Smooth muscle cell (in vitro differentiated cells): Measurements from ENCODE around the gene CENPK. TPM values are rescaled to one million over a fixed set of nuclear protein-coding genes. Genes with fewer than 3 reads are reported as not detected.

Experiments
- DNase-seq: peaks from one replicate; lab custom pipeline; 2025; ENCODE audit not compliant: unreplicated experiment; lab: John Stamatoyannopoulos, UW
- H2AFZ ChIP-seq: fragments of 200-600 bp; sonication (generic); 2 replicates; pipeline ENCODE4 v1.6.0; 2016; ENCODE audit warnings: antibody characterized with exemption, low read depth, mild to moderate bottlenecking
- H3F3A ChIP-seq: fragments of 200-600 bp; sonication (generic); 2 replicates; pipeline ENCODE4 v1.6.0; 2017; ENCODE audit warnings: antibody characterized with exemption, low read depth
- H3K27ac ChIP-seq: fragments of 200-600 bp; sonication (generic); 2 replicates; pipeline ENCODE4 v1.5.1; 2016; ENCODE audit warnings: low read depth, mild to moderate bottlenecking
- H3K27me3 ChIP-seq: fragments of 200-600 bp; sonication (generic); 2 replicates; pipeline ENCODE4 v1.6.1; 2016; ENCODE audit warnings: low read depth, mild to moderate bottlenecking
- H3K36me3 ChIP-seq: fragments of 200-600 bp; sonication (generic); 2 replicates; pipeline ENCODE4 v1.5.1; 2016; ENCODE audit warnings: low read depth
- H3K4me1 ChIP-seq: fragments of 200-600 bp; sonication (generic); 2 replicates; pipeline ENCODE4 v1.5.1; 2016; ENCODE audit warnings: low read depth
- H3K4me2 ChIP-seq: fragments of 200-600 bp; sonication (generic); 2 replicates; pipeline ENCODE4 v1.6.0; 2016; ENCODE audit warnings: mild to moderate bottlenecking
- H3K4me3 ChIP-seq: fragments of 200-600 bp; sonication (generic); 2 replicates; pipeline ENCODE4 v1.5.1; 2016; ENCODE audit warnings: mild to moderate bottlenecking
- H3K79me2 ChIP-seq: fragments of 200-600 bp; sonication (generic); 2 replicates; pipeline ENCODE4 v1.6.0; 2016; ENCODE audit warnings: low read depth, mild to moderate bottlenecking
- H3K9ac ChIP-seq: fragments of 200-600 bp; sonication (generic); 2 replicates; pipeline ENCODE4 v1.6.0; 2016; ENCODE audit warnings: low read depth
- H3K9me3 ChIP-seq: fragments of 200-600 bp; sonication (generic); replicated peaks from 2 replicates; pipeline ENCODE4 v1.5.1; 2016; ENCODE audit warnings: low read depth
- H4K20me1 ChIP-seq: fragments of 200-600 bp; sonication (generic); 2 replicates; pipeline ENCODE4 v1.6.0; 2016; ENCODE audit warnings: low read depth
- WGBS: methylation state at CpG from one replicate; pipeline ENCODE4 v1.1.7; 2016; ENCODE audit warnings: low lambda C conversion rate; 5-methylcytosine and 5-hydroxymethylcytosine counted together
- polyA plus RNA-seq: library from polyadenylated mRNA; unstranded; fragments of >200 nt; fragmentation: Nextera tagmentation; extraction: Ambion mirVana; gene quantifications from 2 replicates; pipeline ENCODE4 v1.2.1, GENCODE V29; 2016
- total RNA-seq: library from RNA; depleted of rRNA; stranded (reverse); fragments of >200 nt; gene quantifications from 2 replicates; pipeline ENCODE4 v1.2.3, GENCODE V29; 2014
- TF ChIP-seq, protein P1 (sequence below): fragments of 200-600 bp; sonication (generic); IDR thresholded peaks from 2 replicates; pipeline ENCODE4 v1.5.1; 2017; ENCODE audit warnings: borderline replicate concordance, mild to moderate bottlenecking, antibody characterized with exemption; ENCODE audit not compliant: insufficient read depth, poor library complexity, severe bottlenecking

The CENPK gene
- total and polyA plus RNA-seq, 2 experiments from 2014 or later = 19.2 to 22.9 TPM

DNA sequence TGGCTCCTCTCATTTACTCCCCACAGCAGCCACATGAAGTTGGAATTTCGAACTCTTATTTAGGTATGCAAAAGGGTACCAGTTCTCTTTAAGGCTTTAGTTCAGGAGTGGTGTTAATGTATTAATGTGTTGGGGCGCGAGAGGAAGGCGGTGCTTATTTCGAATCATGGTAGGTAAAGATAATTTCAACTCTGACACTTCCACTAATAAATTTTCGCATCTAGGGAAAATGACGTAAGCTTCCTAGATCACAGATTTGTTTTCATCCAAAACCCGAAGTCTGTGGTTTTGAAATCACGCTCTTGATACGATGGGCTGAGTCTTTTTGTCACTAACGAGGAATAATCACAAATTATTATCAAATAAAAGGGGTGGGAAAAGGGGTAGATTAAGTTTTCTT, 809 bp upstream of the CENPK start:
- H3K4me1 ChIP-seq = peaks cover 17% of the 10 kb centered on the region
- H3K27ac ChIP-seq = peak overlapping the region; percentile 95
- no peaks in the 10 kb centered on the region for H4K20me1 ChIP-seq
- WGBS = 33% methylated on average over 11 of the region's 11 CpGs
- H3F3A ChIP-seq = no peaks in the 10 kb centered on the region
- peak overlapping the region; percentile 98 for H3K4me2 ChIP-seq
- H3K9ac ChIP-seq = peak overlapping the region; percentile 97
- no peak for DNase-seq
- TF ChIP-seq, protein P1, sequence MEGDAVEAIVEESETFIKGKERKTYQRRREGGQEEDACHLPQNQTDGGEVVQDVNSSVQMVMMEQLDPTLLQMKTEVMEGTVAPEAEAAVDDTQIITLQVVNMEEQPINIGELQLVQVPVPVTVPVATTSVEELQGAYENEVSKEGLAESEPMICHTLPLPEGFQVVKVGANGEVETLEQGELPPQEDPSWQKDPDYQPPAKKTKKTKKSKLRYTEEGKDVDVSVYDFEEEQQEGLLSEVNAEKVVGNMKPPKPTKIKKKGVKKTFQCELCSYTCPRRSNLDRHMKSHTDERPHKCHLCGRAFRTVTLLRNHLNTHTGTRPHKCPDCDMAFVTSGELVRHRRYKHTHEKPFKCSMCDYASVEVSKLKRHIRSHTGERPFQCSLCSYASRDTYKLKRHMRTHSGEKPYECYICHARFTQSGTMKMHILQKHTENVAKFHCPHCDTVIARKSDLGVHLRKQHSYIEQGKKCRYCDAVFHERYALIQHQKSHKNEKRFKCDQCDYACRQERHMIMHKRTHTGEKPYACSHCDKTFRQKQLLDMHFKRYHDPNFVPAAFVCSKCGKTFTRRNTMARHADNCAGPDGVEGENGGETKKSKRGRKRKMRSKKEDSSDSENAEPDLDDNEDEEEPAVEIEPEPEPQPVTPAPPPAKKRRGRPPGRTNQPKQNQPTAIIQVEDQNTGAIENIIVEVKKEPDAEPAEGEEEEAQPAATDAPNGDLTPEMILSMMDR = no peak
- peak overlapping the region; percentile 98 for H2AFZ ChIP-seq
- H3K79me2 ChIP-seq = peaks cover 60% of the 10 kb centered on the region
- H3K27me3 ChIP-seq = no peaks in the 10 kb centered on the region
- no peaks in the 10 kb centered on the region for H3K9me3 ChIP-seq
- H3K36me3 ChIP-seq = no peaks in the 10 kb centered on the region
- peak overlapping the region; percentile 95 for H3K4me3 ChIP-seq

DNA sequence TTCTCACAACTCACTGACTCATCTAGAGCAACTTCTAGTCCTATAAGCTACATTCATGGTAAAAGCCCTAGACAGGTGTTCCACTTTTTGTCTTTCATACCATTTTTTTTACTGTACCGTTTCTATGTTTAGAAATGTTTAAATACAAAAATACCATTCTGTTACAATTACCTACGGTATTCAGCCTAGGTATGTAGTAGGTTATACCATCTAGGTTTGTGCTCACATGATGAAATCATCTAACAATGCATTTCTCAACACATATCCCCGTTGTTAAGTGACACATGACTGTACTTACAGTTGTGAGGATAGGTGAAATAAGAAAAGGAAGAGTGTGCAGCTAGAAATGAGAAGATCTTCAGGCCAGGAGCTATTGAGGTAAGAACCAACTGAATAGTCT, 6.2 kb downstream of the CENPK start:
- Histone ChIP-seq H3K36me3 (no peaks in the 10 kb centered on the region), H3K4me3 (no peak overlapping the region), H3K27ac (no peak overlapping the region), H3K4me2 (no peak overlapping the region), H3K9me3 (no peaks in the 10 kb centered on the region), H4K20me1 (no peaks in the 10 kb centered on the region), H3F3A (no peaks in the 10 kb centered on the region), H3K9ac (no peak overlapping the region), H2AFZ (no peak overlapping the region), H3K79me2 (peaks cover 7% of the 10 kb centered on the region), H3K27me3 (no peaks in the 10 kb centered on the region), H3K4me1 (peaks cover 1% of the 10 kb centered on the region)
- TF ChIP-seq, protein P1 = no peak
- DNase-seq = no peak
- 93% methylated on average over 3 of the region's 3 CpGs for WGBS

DNA sequence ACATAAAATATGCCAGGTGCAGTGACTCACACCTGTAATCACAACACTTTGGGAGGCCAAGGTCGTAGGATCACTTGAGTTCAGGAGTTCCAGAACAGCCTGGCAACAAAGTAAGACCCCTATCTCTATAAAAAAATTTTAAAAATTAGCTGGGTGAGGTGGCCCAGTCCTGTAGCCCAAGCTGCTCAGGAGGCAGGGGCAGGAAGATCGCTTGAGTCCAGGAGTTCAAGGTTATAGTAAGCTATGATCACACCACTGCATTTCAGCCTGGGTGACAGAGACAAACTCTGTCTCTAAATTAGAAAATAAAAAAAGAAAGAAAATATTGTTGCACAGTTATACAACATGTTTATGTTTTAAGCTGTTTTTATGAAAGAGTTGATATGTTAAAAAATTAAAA, 6.8 kb downstream of the CENPK start:
- Histone ChIP-seq H3K36me3 (no peaks in the 10 kb centered on the region), H3F3A (no peaks in the 10 kb centered on the region), H3K4me2 (no peak overlapping the region), H3K27ac (no peak overlapping the region), H3K4me1 (no peaks in the 10 kb centered on the region), H3K4me3 (no peak overlapping the region), H3K9ac (no peak overlapping the region), H4K20me1 (no peaks in the 10 kb centered on the region), H2AFZ (no peak overlapping the region), H3K9me3 (no peaks in the 10 kb centered on the region), H3K27me3 (no peaks in the 10 kb centered on the region), H3K79me2 (peaks cover 2% of the 10 kb centered on the region)
- TF ChIP-seq, protein P1 = no peak
- no peak for DNase-seq
- WGBS = 100% methylated on average over 2 of the region's 2 CpGs

DNA sequence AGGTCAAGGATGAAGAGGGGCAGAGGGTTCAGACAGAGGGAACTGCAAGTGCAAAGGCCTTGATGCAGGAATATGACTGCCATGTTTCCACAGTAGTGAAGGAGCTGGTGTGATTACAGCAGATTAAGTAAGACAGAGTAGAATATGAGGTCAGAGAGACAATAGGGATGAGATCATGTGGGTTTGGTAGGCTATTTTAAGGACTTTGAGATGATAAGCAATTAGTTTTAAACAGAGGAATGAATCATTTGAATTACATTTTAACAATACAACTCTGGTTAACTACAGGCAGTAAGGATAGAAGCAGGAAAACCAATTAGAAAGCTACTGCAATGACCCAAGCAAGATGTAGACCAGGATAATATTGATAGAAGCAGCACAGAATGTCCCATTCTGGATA, 7.7 kb downstream of the CENPK start:
- Histone ChIP-seq H3K9ac (no peak overlapping the region), H3K27me3 (no peaks in the 10 kb centered on the region), H3K4me3 (no peak overlapping the region), H2AFZ (no peak overlapping the region), H3K4me1 (no peaks in the 10 kb centered on the region), H3K79me2 (no peaks in the 10 kb centered on the region), H3K9me3 (no peaks in the 10 kb centered on the region), H3F3A (no peaks in the 10 kb centered on the region), H4K20me1 (no peaks in the 10 kb centered on the region), H3K36me3 (no peaks in the 10 kb centered on the region), H3K27ac (no peak overlapping the region), H3K4me2 (no peak overlapping the region)
- no peak for DNase-seq
- TF ChIP-seq, protein P1 = no peak
